Right lobe of liver (tissue), 6 donors: ENCODE data around the gene RIIAD1. TPM values are rescaled to one million over a fixed set of nuclear protein-coding genes. Genes with fewer than 3 reads are reported as not detected.
A peak's percentile ranks its signal among the peaks of the same experiment; 100 is the strongest.
"Not testable (repeated sequence)": the region's sequence is repeated elsewhere in the genome, so short reads cannot be mapped to it uniquely, and the experiment has no call there.

Experiments
- ATAC-seq, 4 donors: fragments of 200-7000 bp; cut with Tn5 transposase; one replicate each; pipeline ENCODE4 v1.9.1; 2020; ENCODE audit warnings: mild to moderate bottlenecking in 4 of 4, moderate library complexity in 4 of 4
- DNase-seq, 3 donors: peaks; one replicate each; pipeline ENCODE4 v3.0.0-alpha.2; 2020
- H3K27ac ChIP-seq, 3 donors: fragments of 200-600 bp; one replicate each; pipeline ENCODE4 v1.8.0; 2022
- H3K27me3 ChIP-seq, 2 donors: fragments of 200-600 bp; one replicate each; pipeline ENCODE4 v1.8.0; 2022
- H3K36me3 ChIP-seq, 4 donors: fragments of 200-600 bp; sonication (generic) in 1 of 4; one replicate each; pipeline versions ENCODE4 v1.5.1 to v1.8.0; 2017 to 2022; ENCODE audit warnings: control low read depth in 1 of 4
- H3K4me1 ChIP-seq, 4 donors: fragments of 200-600 bp; sonication (generic) in 1 of 4; one replicate each; pipeline versions ENCODE4 v1.5.1 to v1.8.0; 2017 to 2022; ENCODE audit warnings: control low read depth in 1 of 4
- H3K4me3 ChIP-seq, 3 donors: fragments of 200-600 bp; one replicate each; pipeline ENCODE4 v1.8.0; 2022
- H3K9me3 ChIP-seq, 4 donors: fragments of 200-600 bp; sonication (generic) in 1 of 4; one replicate each; pipeline versions ENCODE4 v1.5.1 to v1.8.0; 2017 to 2022; ENCODE audit warnings: control low read depth in 1 of 4
- CTCF ChIP-seq, 4 donors: fragments of 200-600 bp in 3 of 4; fragments of 450-650 bp in 1 of 4; IDR thresholded peaks; one replicate each; pipeline versions ENCODE4 v1.5.1 to v1.8.0; 2016 to 2022; ENCODE audit warnings: antibody characterized with exemption in 4 of 4, mild to moderate bottlenecking in 2 of 4
- POLR2A ChIP-seq: fragments of 450-650 bp; IDR thresholded peaks from one replicate; pipeline ENCODE4 v1.6.1; 2017; ENCODE audit warnings: antibody characterized with exemption, mild to moderate bottlenecking
- WGBS: methylation state at CpG from one replicate; pipeline ENCODE4 v1.1.6; 2018; ENCODE audit warnings: low coverage, low lambda C conversion rate; ENCODE audit not compliant: insufficient coverage; ENCODE audit errors: missing lambda C conversion rate; 5-methylcytosine and 5-hydroxymethylcytosine counted together
- intact Hi-C, 2 donors: fragments of 100-400 bp; cut with DNase I; formaldehyde crosslinking; loops; one replicate each; pipeline versions ENCODE4 v1.11.2 to v1.14.1; 2022
- total RNA-seq, 6 experiments: library from RNA; depleted of rRNA in 2 of 6; stranded (reverse); fragments of >200 nt in 2 of 6; fragmentation: NEBNext Ultra II Directional in 3 of 6; extraction: Animal tissue kit (Norgen Biotek cat#: 25700) in 3 of 6; gene quantifications; one replicate each; pipeline versions ENCODE4 v1.1.0 to v1.2.4, GENCODE V29; 2016 to 2023
- donor health status: DM: no; HTN: yes; CAD: no.
- donor health status: DM: no; HTN: no; CAD: no.
- donor health status: DM: no; HTN: no; CAD: no.
- donor health status: DM: no; HTN: yes; CAD: no.
- donor health status: DM: no; HTN: yes; CAD: no.

RIIAD1 gene
- total RNA-seq, 6 experiments from 2014 or later: not detected

- intact Hi-C loops: no loop called here
- peak within 1 kb of the TSS; percentile 50 to 75 (median 65) for H3K27ac ChIP-seq
Measured at GRCh38 chr1:151762941-151763921, 41.9 kb downstream of the RIIAD1 start, which contains the start of gene MRPL9. TSS of gene MRPL9 (minus strand) at chr1:151763496. CDS start at chr1:151763479, 17 bp downstream.

GRCh38 chr1:151763990-151764389, 42.7 kb downstream of the RIIAD1 start:
- TF ChIP-seq POLR2A (no peak), CTCF (IDR thresholded peaks at IDR 0.05) (no peak)
- Histone ChIP-seq H3K4me1 (peaks cover 0 to 29% (median 4%) of the 10 kb centered on the region in 4 donors), H3K27ac (peak overlapping the region; percentile 50 to 75 (median 65)), H3K36me3 (peaks cover 0 to 21% (median 5%) of the 10 kb centered on the region in 4 donors), H3K27me3 (no peaks in the 10 kb centered on the region), H3K9me3 (no peaks in the 10 kb centered on the region), H3K4me3 (peak overlapping the region; percentile 69 to 86 (median 72))
- intact Hi-C loops: no loop called here
- ATAC-seq (no peak), DNase-seq (no peak)
- WGBS: 51% methylated on average over 8 of the region's 10 CpGs

More at GRCh38 chr1:151762941-151763921, 41.9 kb downstream of the RIIAD1 start, which contains the start of gene MRPL9:
- DNase-seq (peak; percentile 84 to 87 (median 85)), ATAC-seq (peak; percentile 97 to 99 (median 98))
- under 1% methylated on average over 44 of the region's 68 CpGs for WGBS
- Histone ChIP-seq H3K9me3 (no peaks in the 10 kb centered on the region), H3K4me3 (peak within 1 kb of the TSS; percentile 69 to 86 (median 72)), H3K4me1 (peaks cover 0 to 26% (median 4%) of the 10 kb centered on the region in 4 donors), H3K36me3 (peaks cover 0 to 24% (median 6%) of the 10 kb centered on the region in 4 donors), H3K27me3 (no peaks in the 10 kb centered on the region)
- TF ChIP-seq POLR2A (peak; percentile 67), CTCF (IDR thresholded peaks at IDR 0.05) (no peak)

- H3K4me3 ChIP-seq, ATAC-seq, H3K27me3 ChIP-seq, DNase-seq, H3K27ac ChIP-seq, H3K36me3 ChIP-seq, H3K9me3 ChIP-seq, intact Hi-C loops: not testable (repeated sequence)
- WGBS: 42% methylated on average over 2 of the region's 7 CpGs
- peaks cover 0 to 24% (median 4%) of the 10 kb centered on the region in 4 donors for H3K4me1 ChIP-seq
Measured at GRCh38 chr1:151768351-151769066, 47.2 kb downstream of the RIIAD1 start.

GRCh38 chr1:151769270-151769669, 47.9 kb downstream of the RIIAD1 start:
- H3K27me3 ChIP-seq, ATAC-seq, intact Hi-C loops, H3K36me3 ChIP-seq, H3K4me3 ChIP-seq, H3K27ac ChIP-seq, DNase-seq, H3K9me3 ChIP-seq: not testable (repeated sequence)
- WGBS: no CpG with 5 or more reads among the region's 34 CpGs
- peaks cover 0 to 18% (median 1%) of the 10 kb centered on the region in 4 donors for H3K4me1 ChIP-seq

GRCh38 chr1:151773702-151774101, 52.4 kb downstream of the RIIAD1 start:
- H3K36me3 ChIP-seq: peaks cover 0 to 6% (median 4%) of the 10 kb centered on the region in 4 donors
- intact Hi-C loops: no loop called here
- DNase-seq (no peak), ATAC-seq (no peak)
- H3K27me3 ChIP-seq: no peaks in the 10 kb centered on the region
- WGBS: 86% methylated on average over 4 of the region's 5 CpGs
- H3K27ac ChIP-seq: no peak overlapping the region
- TF ChIP-seq POLR2A: no peak
- no peak for TF ChIP-seq CTCF (IDR thresholded peaks at IDR 0.05)
- peaks cover 0 to 15% (median 2%) of the 10 kb centered on the region in 4 donors for H3K4me1 ChIP-seq
- H3K9me3 ChIP-seq: no peaks in the 10 kb centered on the region
- H3K4me3 ChIP-seq: no peak overlapping the region
